ENCODE measurements around the gene COL9A3.
A peak's percentile ranks its signal among the peaks of the same experiment; 100 is the strongest.

The COL9A3 gene

GRCh38 chr20:62778601-62779416, 38.0 kb upstream of the COL9A3 start:
- DNase-seq (ENCODE audit: low spot score) = no peak

- DNase-seq (ENCODE audit: low spot score) = no peak
Measured at GRCh38 chr20:62779417-62779685, 37.5 kb upstream of the COL9A3 start.

DNA sequence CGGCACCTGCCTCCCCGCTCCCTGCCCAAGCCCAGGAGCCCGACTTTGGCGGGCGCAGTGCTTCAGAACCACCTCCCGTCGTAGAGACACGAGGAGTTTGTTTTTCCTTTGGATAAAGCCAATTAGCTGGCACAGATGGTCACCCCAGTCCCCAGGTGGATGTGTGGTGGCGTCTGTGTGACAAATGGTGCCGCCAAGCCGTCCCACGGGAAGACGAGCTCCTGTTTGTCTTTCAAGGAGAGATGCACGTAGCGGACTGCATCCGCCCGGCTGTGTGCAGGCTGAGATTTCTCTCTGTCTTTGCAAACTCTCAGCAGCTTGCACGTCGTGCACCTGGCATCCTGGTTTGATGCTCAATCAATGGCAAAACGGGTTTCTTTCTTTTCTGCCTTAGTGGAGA, 36.6 kb upstream of the COL9A3 start:
- DNase-seq (ENCODE audit: low spot score) = no peak

DNA sequence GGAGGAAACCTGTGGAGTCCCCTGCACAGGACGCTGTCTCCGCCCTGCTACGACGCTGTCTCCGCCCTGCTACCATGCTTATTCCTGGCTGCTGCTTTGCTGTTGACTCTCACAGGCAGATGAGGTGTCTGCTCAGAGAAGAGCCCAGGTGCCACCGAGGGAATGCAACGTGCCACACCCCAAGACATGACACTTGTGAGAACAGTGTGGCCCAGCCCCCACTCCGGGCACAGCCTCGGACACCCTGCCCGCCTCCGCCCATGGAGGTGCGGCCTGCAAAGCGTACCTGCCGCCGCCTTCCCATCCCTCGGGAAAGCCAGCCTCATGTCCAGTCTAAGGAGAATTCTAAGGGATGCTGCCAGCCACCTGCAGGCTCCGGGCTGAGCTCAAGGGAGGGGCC, 36.2 kb upstream of the COL9A3 start:
- no peak for DNase-seq (ENCODE audit: low spot score)

DNA sequence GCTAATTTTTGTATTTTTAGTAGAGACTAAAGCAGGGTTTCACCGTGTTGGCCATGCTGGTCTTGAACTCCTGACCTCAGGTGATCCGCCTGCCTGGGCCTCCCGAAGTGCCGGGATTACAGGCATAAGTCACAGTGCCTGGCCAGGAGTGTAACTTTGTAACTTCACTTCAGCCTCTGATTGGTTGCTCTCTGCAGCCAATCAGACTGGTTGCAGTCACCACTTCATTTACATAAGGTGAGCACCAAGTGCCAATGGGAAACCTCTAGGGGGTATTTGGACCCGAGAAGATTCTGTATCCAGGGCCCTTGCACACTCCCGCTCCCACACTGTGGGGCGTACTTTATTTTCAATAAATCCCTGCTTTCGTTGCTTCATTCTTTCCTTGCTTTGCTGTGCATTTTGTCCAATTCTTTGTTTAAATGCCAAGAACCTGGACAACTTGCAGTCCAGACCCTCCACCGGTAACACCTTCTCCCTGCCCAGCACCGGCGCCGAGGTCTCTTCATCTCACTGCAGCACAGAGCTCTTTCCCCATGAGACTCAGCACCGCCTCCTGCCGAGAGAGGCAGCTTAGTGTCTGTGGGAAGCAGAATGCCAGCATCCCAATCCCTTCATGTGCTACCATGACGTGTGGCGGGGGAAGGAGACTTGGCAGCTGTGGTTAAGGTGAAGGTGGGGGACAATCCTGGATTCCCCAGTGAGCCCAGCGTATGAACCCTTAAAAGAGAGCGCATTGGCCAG, 34.5 kb upstream of the COL9A3 start:
- DNase-seq (ENCODE audit: low spot score) = no peak

GRCh38 chr20:62782893-62783278, 34.0 kb upstream of the COL9A3 start:
- DNase-seq (ENCODE audit: low spot score) = no peak

DNA sequence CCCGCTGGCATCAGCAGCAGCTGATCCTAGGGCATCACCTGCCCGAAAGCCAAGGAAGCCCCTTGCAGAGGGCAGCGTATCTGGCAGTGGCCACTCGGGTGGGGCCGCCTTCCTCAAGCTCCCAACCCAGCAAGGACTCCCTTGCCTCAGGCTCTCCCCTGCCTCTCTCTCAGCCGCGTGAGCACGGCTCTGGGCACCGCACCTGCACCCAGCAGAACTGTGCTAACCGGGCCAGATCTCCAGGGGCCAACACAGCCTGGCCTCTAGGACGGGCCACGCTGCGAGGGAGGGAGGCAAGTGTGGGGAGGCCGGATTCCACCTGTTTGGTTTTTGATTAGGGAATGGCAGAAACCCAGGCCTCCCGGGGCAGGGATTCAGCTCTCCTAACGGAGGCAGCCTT, 32.4 kb upstream of the COL9A3 start:
- no peak for DNase-seq (ENCODE audit: low spot score)

- DNase-seq (ENCODE audit: low spot score) = no peak
Measured at GRCh38 chr20:62785393-62785792, 31.5 kb upstream of the COL9A3 start.

- DNase-seq (ENCODE audit: low spot score) = no peak
Measured at GRCh38 chr20:62786157-62786556, 30.7 kb upstream of the COL9A3 start.

GRCh38 chr20:62787321-62787720, 29.5 kb upstream of the COL9A3 start:
- no peak for DNase-seq (ENCODE audit: low spot score)

- no peak for DNase-seq (ENCODE audit: low spot score)
Measured at GRCh38 chr20:62787866-62788265, 29.0 kb upstream of the COL9A3 start.

- DNase-seq (ENCODE audit: low spot score) = no peak
Measured at GRCh38 chr20:62788607-62789006, 28.2 kb upstream of the COL9A3 start.

DNA sequence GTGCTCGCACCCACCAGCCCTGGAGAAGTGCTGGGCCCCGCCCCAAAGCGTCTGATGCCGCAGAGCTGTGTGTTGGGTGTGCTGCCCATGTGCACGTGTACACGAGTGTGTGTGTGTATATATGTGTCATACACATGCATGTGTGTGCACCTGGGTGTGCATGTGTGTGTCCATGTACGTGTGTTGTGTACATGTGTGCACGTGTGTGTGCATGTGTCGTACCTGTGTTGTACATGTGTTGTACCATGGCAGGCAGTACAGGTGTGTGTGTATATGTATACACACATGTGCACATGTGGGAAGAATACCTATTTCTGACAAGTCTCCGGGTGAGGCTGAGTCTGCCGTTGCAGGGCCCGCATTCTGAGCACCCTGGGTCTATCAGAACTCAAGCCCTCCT, 26.8 kb upstream of the COL9A3 start:
- no peak for DNase-seq (ENCODE audit: low spot score)

GRCh38 chr20:62791301-62792181, 25.3 kb upstream of the COL9A3 start:
- peak; percentile 80 for DNase-seq (ENCODE audit: low spot score)

DNA sequence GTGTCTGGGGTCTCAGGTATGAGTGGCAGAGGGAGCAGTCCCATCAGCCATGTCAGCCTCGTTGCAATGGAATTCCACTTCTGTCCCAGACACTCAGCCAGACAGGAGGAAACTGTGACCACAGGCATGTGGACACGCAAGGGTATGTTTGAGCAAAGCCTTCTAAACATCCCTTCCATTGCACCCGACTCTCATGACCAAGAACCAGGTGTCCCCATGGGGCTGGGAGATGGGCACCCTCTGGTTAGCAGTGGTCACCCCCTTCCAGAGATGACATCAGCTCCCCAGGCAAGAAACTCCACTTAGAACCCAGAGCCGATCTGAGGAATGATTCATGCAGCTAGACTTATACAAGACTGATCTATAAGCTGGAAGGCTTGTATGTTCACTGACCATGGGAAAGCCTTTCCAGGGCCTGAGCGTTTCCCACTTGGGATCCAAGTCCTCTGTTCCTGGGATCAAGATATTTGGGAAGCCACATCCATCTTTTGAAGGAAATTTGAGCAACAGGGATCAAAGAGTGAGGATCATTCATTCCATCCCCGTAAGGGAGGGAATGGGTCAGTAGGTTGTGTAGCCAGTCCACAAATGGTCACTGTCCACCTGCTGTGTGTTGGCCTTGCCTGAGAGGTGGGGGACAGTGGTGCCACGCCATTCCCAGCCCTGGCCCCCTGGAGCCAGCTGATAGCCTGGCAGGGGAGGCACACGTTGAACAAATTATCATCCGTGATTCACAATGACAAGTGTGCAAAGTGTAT, 24.5 kb upstream of the COL9A3 start:
- no peak for DNase-seq (ENCODE audit: low spot score)

GRCh38 chr20:62792940-62793756, 23.7 kb upstream of the COL9A3 start:
- no peak for DNase-seq (ENCODE audit: low spot score)

DNA sequence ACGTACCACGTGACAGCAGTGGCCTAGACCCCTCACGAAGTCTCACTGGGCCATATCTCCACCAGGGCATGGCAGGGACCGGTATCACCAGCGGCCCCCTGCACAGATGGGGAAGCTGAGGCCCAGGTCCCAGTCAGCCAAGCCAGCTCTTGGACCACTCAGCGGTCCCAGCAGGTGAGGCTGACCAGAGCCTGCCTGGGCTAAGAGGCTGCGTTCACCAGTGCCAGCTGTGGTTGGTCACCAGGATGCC, 23.2 kb upstream of the COL9A3 start:
- no peak for DNase-seq (ENCODE audit: low spot score)

- DNase-seq (ENCODE audit: low spot score) = peak; percentile 94
Measured at GRCh38 chr20:62794007-62794724, 22.7 kb upstream of the COL9A3 start.

DNA sequence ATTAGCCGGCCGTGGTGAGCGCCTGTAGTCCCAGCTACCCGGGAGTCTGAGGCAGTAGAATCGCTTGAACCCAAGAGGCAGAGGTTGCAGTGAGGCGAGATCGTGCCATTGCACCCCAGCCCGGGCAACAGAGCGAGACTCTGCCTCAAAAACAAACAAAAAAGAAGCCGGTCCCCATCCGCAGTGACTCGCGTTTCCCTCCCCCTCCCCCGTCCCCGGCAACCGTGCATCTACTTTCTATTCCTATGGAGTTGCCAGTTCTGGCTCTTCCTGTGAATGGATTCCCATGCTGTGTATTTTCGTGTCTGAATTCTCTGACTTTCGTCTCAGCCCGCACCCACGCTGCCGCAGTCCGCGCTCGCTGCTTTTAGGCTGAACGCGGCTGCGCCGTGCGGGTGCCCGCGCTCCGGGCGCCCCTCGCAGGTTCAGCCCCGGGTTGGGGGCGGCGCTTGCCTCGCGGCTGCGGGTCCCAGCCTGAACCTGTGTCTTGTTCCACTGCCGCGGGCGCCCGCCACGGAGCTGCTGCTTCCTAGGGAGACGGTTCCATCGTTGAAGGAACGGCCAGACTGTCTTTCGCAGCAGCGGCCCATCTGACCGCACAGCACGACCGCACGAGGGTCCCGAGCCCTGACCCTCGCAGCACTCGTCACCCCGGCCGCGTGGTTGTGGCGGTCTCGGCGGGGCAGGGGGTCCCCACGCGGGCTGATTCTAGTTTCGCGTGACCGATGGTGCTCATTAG, 21.7 kb upstream of the COL9A3 start:
- DNase-seq (ENCODE audit: low spot score) = peak; percentile 48
